NB4 (cell line): ENCODE data around the gene SHH.

Source experiments
- DNase-seq: peaks from one replicate; pipeline ENCODE4 v3.0.0; 2010; ENCODE audit warnings: low read depth
- H3K4me3 ChIP-seq: one replicate; pipeline ENCODE4 v1.5.1; 2011; ENCODE audit warnings: mild to moderate bottlenecking, low read depth, low read length, moderate library complexity
- CTCF ChIP-seq: IDR thresholded peaks from one replicate; pipeline ENCODE4 v1.5.1; 2012; ENCODE audit warnings: low read depth, low read length
- MAX ChIP-seq: IDR thresholded peaks from 2 replicates; pipeline ENCODE4 v1.6.1; 2011; ENCODE audit warnings: low read depth, low read length
- MYC ChIP-seq: IDR thresholded peaks from 2 replicates; pipeline ENCODE4 v1.6.1; 2011; ENCODE audit warnings: low read depth, low read length
- POLR2A ChIP-seq: IDR thresholded peaks from 2 replicates; pipeline ENCODE4 v1.6.1; 2011; ENCODE audit warnings: mild to moderate bottlenecking; ENCODE audit not compliant: insufficient read length; ENCODE audit errors: extremely low read depth

SHH gene

GRCh38 chr7:155802906-155803417 lies 9.3 kb downstream of the SHH start:
- no peak for DNase-seq
- TF ChIP-seq POLR2A (no peak), CTCF (no peak), MYC (no peak), MAX (no peak)
- no peak overlapping the region for H3K4me3 ChIP-seq

- no peak for DNase-seq
- TF ChIP-seq CTCF (no peak), POLR2A (no peak), MYC (no peak), MAX (no peak)
- H3K4me3 ChIP-seq = no peak overlapping the region
Measured at GRCh38 chr7:155802291-155802690, 10.0 kb downstream of the SHH start.

- TF ChIP-seq CTCF (no peak), MYC (no peak), POLR2A (no peak), MAX (no peak)
- H3K4me3 ChIP-seq = no peak overlapping the region
- no peak for DNase-seq
Measured at GRCh38 chr7:155800741-155801267, 11.5 kb downstream of the SHH start.

GRCh38 chr7:155800301-155800700 lies 12.0 kb downstream of the SHH start:
- no peak for DNase-seq
- H3K4me3 ChIP-seq = no peak overlapping the region
- no peak for TF ChIP-seq MAX
- no peak for TF ChIP-seq POLR2A
- no peak for TF ChIP-seq MYC
- no peak for TF ChIP-seq CTCF

GRCh38 chr7:155799514-155799913 lies 12.7 kb downstream of the SHH start:
- no peak for DNase-seq
- TF ChIP-seq POLR2A (no peak), CTCF (no peak), MYC (no peak), MAX (no peak)
- H3K4me3 ChIP-seq = no peak overlapping the region
